ENCODE results near the gene LRMDA. TPM values are rescaled to one million over a fixed set of nuclear protein-coding genes. Genes with fewer than 3 reads are reported as not detected.

Gene LRMDA
- total RNA-seq, 1 experiment from 2014 or later = not detected

GRCh38 chr10:76050291-76050625, 618.8 kb downstream of the LRMDA start:
- intact Hi-C loops (cut with micrococcal nuclease; ENCODE audit: unreplicated experiment) = no loop called here
- H3K9me3 ChIP-seq (ENCODE audit: low read depth, low read length, poor library complexity, severe bottlenecking) = no peaks in the 10 kb centered on the region
- DNase-seq (ENCODE audit: low spot score) = no peak
- ChIA-PET POLR2A (ENCODE audit: low non-redundant PET) (no interaction called here), CTCF (no interaction called here)
- H3K27ac ChIP-seq (ENCODE audit: low read depth, low read length, poor library complexity, severe bottlenecking) = no peak overlapping the region
- H3K27me3 ChIP-seq (replicated peaks; ENCODE audit: insufficient read depth, low read depth, low read length, poor library complexity) = peaks cover 3% of the 10 kb centered on the region
- H3K36me3 ChIP-seq (ENCODE audit: insufficient read depth, low read length, poor library complexity, severe bottlenecking) = no peaks in the 10 kb centered on the region
- no peaks in the 10 kb centered on the region for H3K4me1 ChIP-seq (ENCODE audit: insufficient read depth, low read length, poor library complexity, severe bottlenecking)
- H3K4me3 ChIP-seq (ENCODE audit: low read depth, low read length, poor library complexity, severe bottlenecking) = no peak overlapping the region
- no TSS peak for BruUV-seq (replicated peaks)
- no peak for TF ChIP-seq CTCF (conservative IDR thresholded peaks at IDR 0.05; ENCODE audit: low read depth, low read length)
- no peak for TF ChIP-seq EZH2 (IDR thresholded peaks at IDR 0.05; ENCODE audit: borderline replicate concordance, low read depth, low read length, poor library complexity, severe bottlenecking)

GRCh38 chr10:76051007-76051936, 619.8 kb downstream of the LRMDA start:
- intact Hi-C loops (cut with micrococcal nuclease; ENCODE audit: unreplicated experiment) = no loop called here
- Histone ChIP-seq H3K36me3 (ENCODE audit: insufficient read depth, low read length, poor library complexity, severe bottlenecking) (no peaks in the 10 kb centered on the region), H3K4me3 (ENCODE audit: low read depth, low read length, poor library complexity, severe bottlenecking) (no peak overlapping the region), H3K9me3 (ENCODE audit: low read depth, low read length, poor library complexity, severe bottlenecking) (no peaks in the 10 kb centered on the region), H3K4me1 (ENCODE audit: insufficient read depth, low read length, poor library complexity, severe bottlenecking) (no peaks in the 10 kb centered on the region), H3K27ac (ENCODE audit: low read depth, low read length, poor library complexity, severe bottlenecking) (no peak overlapping the region), H3K27me3 (replicated peaks; ENCODE audit: insufficient read depth, low read depth, low read length, poor library complexity) (no peaks in the 10 kb centered on the region)
- ChIA-PET CTCF (no interaction called here), POLR2A (ENCODE audit: low non-redundant PET) (no interaction called here)
- no TSS peak for BruUV-seq (replicated peaks)
- TF ChIP-seq EZH2 (IDR thresholded peaks at IDR 0.05; ENCODE audit: borderline replicate concordance, low read depth, low read length, poor library complexity, severe bottlenecking) = no peak
- no peak for TF ChIP-seq CTCF (conservative IDR thresholded peaks at IDR 0.05; ENCODE audit: low read depth, low read length)
- no peak for DNase-seq (ENCODE audit: low spot score)

- ChIA-PET POLR2A (ENCODE audit: low non-redundant PET) (no interaction called here), CTCF (no interaction called here)
- no TSS peak for BruUV-seq (replicated peaks)
- intact Hi-C loops (cut with micrococcal nuclease; ENCODE audit: unreplicated experiment) = no loop called here
- no peaks in the 10 kb centered on the region for H3K27me3 ChIP-seq (replicated peaks; ENCODE audit: insufficient read depth, low read depth, low read length, poor library complexity)
- no peak for TF ChIP-seq EZH2 (IDR thresholded peaks at IDR 0.05; ENCODE audit: borderline replicate concordance, low read depth, low read length, poor library complexity, severe bottlenecking)
- no peak for TF ChIP-seq CTCF (conservative IDR thresholded peaks at IDR 0.05; ENCODE audit: low read depth, low read length)
- H3K4me1 ChIP-seq (ENCODE audit: insufficient read depth, low read length, poor library complexity, severe bottlenecking) = no peaks in the 10 kb centered on the region
- no peak overlapping the region for H3K4me3 ChIP-seq (ENCODE audit: low read depth, low read length, poor library complexity, severe bottlenecking)
- DNase-seq (ENCODE audit: low spot score) = no peak
- H3K9me3 ChIP-seq (ENCODE audit: low read depth, low read length, poor library complexity, severe bottlenecking) = no peaks in the 10 kb centered on the region
- no peak overlapping the region for H3K27ac ChIP-seq (ENCODE audit: low read depth, low read length, poor library complexity, severe bottlenecking)
- H3K36me3 ChIP-seq (ENCODE audit: insufficient read depth, low read length, poor library complexity, severe bottlenecking) = no peaks in the 10 kb centered on the region
Observed at GRCh38 chr10:76052682-76053503, 621.5 kb downstream of the LRMDA start.
